COR-L47 (cell line): Measurements from ENCODE around the gene MAP4K4.

ENCODE experiments used
- DNase-seq: peaks from one replicate; lab custom pipeline; 2025; lab: John Stamatoyannopoulos, UW

MAP4K4 gene

DNA sequence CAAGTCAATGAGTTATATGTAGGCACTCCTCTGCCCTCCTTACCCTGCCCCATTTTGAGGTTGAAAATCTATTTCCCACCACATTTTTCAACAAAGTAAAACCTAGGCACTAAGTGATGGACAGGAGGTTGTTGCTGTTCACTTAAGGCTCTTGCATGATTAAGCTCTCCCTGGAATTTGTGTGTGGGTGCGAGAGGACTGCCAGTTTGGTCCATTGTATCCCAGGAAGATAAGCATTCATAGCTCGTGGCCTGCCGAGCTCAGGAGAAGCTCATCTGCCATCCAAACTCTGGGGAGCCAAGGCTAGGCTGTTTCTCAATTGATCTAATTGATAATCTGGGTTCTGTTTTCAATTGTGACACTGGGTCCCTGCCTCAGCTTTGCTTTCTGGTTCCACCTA is 4.7 kb upstream of the MAP4K4 start:
- DNase-seq, result no peak

DNA sequence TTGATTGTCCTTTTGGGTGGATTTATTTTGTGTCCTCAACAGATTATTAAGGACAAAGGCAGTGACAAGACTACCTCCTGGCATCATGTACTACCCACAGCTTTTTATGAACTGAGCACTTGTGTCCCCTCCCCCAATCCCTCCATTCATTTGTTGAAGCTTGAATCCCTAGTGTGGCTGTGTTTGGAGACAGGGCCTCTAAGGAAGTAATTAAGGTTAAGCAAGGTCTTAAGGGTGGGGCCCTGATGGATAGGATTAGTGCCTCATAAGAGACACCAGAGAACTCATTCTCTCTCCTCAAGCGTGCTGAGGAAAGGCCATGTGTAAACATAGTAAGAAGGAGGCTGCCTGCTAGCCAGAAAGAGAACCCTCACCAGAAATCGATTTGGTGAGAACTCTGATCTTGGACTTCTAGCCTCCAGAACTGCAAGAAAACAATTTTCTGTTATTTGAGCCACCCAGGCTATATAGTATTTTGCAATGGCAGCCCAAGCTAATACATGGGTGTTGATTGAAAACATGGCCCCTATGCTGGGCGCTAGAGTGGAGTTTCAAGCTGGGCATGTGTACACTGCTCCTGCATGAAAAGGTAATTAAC is 3.4 kb upstream of the MAP4K4 start:
- DNase-seq, result no peak

DNA sequence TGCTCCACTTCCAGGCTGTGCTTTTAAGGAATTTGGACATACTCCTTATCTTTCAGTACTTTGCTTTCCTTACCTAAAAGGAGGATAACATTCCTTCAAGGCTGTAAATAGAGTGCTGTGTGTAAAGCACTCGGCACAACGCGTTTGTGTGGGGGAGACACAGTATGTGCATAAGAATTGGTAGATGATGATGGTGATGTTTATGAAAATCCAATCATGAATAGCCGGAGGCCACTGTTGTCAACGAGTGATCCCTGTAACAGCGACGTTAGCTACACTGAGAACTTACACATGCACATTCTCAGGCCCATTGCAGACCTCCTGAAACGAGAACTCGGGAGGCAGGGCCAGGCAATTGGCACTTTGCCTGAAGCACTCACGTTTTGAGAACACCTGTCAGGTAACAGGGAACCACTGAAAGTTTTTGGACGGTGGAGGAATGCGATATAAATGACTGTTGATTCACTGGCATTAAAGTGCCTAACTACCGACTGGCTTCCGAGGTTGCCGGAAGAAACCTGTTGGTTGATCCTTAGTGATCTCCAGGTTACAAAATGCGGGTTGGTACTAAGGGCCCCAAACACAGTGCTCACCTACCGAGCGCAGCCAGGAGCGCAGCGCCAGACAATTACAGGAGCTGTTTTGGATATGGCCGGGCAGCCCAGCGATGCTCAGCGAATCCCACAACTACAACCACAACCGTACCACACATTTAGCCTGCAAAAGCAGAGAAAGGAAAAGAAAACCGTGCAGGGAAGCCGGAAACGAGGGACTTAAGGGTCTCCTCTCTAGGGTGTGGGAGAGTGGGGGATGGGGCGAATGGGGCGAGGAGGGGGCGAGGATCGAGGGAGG is 1.0 kb upstream of the MAP4K4 start:
- peak; percentile 21 for DNase-seq

DNA sequence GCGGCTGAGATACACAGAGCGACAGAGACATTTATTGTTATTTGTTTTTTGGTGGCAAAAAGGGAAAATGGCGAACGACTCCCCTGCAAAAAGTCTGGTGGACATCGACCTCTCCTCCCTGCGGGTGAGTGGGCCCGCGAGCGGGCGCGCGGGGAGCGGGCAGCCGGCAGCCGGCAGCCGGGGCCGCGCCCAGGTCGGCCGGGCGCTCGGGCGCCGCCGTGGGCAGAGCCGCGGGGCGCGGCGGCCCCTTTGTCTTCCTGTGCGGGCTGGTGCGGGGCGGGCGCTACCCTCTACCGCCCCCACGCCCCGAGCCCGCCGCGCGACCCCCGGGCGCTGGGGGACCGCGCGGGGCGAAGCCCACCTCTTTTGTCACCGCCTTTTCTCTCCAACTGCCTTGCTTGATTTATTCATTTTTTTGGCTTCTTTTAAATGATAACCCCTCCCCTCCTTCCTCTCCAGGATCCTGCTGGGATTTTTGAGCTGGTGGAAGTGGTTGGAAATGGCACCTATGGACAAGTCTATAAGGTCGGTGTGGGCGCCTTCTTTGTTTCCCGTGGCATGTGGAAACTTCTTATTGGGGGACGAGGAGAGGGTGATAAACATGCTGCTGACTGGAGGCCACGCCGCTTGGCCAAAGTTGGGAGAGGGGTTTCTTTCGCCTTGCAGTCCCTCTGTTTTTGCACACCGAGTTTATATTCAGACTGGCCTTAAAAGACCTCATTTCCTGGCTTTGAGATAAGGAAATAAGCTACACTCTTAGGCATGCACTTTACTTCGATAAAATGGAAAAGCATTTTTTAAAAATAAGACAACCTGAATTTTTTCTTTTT is 722 bp downstream of the MAP4K4 start:
- DNase-seq, result peak; percentile 22

DNA sequence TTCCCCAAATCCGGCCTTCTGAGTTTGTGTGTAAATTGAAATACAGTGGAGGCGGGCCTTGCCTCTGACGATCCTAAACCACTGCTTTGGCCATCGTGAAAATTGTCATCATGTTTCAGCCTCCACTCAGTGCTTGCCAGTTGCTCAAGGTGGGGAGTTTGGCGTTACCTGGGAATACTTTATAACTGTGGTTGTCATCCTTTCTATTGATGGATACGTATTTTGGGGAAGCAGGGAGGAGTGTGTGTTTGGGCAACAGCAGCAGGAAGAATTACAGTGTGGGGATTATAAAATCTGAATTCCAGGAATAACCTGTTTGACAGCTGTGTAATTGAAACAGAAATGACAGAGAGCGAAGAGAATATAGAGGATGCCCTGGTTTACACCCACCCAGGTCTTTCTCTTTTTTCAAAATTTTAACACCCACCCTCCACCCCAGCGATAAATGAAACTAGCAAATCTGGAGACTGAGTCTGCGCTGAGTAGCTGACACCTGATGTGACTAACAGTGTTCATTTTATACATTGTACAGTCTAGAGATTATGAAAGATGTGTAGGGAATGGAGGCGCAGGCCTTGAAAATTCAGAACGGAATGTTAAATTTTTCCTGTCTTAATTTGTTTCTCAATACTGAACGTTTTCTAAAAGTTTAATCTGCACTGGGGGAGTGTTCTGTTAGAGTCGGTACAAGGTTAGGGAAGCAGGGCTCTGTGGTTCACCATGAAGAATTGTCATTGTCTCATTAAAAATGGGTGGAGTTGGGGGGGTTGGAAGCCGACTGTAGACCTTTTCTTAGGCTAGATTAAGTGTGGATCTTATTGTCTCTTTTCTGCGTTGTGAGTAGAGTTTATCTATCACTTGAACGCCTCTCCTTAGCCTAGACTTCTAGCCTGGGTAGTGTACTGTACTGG is 1.6 kb downstream of the MAP4K4 start:
- no peak for DNase-seq

DNA sequence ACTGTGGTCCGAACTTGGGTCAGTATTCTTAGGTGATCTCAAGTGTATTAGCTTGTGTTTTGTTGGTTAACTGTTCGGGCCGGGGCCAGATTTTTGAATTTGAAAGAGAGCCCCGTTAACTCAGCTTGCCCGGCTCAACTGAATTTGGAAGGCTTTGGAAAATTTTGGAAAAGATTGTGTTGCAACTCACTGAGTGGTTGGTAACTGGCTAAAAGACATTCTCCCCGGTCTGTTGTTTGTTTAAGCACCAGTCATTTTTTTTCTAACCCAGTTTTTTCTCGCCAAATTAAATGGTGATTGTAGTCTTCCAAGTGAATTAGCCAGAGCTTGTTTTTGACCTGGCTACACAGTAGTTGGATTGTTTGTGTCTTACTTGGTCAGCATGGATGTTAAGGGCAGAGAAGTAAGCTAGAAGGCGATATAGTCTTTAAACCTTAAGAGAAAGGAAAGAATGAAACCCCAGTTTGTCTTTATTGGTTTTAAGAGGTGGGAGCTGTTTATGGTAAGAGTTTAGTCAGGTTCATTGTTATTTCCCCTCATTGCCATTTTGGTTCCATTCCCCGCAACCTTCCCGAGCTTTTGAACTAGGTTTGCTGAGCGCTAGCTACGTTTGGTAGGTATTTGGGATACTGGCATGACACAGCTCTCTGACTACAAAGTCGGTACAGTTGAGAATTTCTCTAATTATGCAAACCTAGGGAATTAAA is 2.4 kb downstream of the MAP4K4 start:
- no peak for DNase-seq

DNA sequence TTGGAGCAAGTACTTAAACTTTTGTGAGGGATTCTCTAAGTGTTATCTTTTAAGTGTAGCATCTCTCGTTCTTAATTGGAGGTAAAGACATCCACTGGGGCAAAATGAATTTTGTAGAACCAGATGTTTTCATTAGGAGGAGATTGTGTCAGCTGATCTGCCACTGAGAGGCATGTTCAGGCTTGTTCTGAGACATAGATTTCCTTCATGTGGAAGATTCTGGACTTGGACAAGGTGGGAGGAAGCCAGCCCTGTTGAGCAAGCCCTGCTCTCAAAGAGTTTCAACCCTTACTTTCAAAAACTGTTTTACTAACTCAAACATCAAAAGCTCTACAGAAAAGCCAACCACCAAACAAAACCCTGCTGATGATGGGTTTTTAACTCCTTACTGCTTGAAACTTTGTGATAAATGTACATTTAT is 6.5 kb downstream of the MAP4K4 start:
- DNase-seq, result no peak

DNA sequence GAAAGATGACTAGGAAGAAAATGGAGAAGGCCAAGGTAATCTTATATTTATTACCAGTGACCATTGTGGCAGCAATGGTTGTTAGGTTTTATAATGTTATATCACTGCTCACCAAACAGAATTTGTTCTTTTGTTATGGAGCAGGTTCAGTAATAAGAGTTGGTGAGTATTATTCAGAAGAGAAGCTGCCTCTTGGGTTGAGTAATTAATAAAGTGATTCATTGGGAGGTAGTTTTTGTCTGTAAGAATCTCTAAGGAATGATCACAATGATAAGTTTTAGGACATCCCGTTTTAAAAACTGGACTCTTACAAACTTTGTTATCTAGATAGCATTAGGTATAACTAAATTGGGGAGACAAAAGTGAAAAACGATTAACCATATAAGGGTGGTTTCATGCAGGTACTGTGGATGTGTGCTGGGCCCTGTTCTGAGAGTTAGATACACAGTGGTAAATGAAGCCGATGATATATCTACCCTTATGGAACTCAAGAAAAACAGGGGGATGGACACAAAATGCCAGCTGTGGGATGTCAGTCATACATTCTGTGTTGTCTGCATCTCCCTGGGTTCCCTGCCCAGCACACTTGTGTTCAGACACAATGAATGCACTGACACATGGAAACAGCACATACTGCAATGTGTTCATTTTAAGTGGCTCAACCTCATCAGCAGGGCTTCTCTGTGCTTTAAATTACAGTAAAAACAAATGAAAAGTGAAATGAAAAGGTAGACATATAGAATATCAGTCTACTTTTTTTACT is 7.5 kb downstream of the MAP4K4 start:
- DNase-seq, result no peak

DNA sequence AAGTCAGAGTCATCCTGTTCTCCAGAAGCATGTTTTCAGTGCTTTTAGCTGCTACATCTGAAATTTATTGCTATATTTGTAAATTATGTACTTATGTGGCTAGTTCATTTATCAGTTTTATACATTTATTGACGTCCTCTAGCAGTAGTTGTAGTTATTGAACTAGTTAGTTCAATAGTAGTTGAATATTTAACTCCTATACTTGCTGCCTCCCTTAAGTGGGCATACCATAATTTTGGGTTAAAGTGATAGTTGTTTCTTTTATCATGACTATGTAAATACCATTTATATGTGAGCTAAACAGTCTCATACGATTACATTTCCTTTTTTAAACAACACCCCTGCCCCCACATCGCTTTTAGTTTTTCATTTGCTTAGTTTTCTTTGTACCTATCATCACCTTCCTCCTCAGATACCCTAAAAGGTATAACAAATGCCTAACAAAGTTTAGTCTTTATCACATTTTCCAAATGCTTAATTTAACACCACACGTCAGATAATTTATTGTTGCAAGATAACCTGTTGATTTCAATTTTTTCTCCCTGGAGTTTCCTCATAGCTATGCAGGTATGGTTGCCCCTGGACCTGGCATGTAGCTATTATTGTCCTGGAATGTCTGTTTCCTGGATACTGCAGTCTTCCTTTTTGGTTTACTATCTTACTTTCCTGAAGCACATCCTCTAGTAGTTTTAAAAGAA is 8.8 kb downstream of the MAP4K4 start:
- no peak for DNase-seq

DNA sequence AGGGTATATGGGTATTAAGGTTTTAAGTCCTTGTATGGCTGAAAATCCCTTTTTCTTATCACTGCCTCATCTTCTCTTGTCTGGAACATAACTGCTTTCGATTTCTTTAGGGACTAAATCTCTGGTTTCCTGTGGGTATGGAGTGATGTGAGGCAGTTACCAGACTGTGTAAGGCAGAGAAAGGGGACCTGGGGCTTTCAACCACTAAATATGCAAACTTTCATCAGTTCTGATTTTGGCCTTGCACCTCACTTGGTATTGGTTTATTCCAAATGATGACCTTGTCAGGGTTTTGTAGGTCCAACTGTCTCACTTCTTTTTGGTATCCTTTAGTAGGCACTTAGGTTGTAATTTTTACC is 9.3 kb downstream of the MAP4K4 start:
- no peak for DNase-seq

DNA sequence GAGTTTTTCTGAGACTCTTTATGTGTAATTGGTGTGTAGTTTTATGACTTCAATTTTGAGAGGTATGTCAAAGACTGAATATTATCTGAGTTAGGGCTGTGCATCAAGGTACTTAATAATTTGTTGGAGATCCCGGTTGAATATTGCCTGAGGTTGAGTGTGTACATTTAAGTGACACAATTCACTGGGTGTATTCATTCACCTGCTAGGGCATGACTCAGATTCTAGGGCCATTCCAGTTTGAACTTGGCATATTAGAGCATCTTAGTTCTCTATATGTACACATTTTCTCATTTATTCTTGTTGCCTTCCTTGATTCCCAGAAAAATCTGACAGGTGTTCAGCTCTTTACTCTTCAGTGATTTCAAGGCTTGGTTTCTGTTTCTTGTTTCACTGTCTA is 12.5 kb downstream of the MAP4K4 start:
- DNase-seq, result no peak

DNA sequence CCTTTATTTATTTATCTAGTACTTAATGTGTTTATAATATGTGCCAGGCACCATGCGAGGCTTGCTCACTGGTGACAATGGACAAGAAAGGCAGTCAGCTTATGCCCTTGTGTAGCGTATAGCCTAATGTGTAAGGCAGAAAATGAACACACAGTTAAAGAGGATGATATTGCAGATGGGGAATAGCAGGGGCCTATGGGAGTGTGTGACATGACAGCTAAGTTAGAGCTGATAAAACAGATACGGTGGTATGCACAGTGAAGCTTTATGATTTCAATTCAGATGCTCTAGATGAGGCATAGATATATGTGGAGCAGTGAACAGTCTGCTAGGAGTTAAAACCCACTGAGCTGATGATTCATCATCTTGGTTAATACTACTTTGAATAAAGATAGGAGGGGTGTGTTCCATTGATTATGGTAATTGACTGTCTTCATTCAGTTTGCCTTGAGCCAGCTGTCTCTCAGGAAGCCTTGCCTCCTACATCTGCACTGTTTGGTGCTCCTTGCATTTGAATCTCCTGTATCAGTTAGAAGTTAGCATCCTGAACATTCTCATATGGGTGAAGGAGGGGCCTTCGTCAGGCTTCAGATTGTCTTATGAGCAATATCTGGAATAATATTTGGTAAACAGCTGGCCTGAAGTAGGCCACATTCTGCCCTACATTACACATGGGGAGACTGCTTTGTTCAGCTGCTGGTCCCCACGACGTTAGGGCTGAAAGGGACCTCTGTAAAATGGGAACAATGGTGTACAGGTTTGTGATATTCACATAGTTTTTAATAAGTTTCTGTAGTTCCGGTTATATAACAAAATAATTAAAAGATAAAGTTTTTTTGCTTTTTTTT is 13.2 kb downstream of the MAP4K4 start:
- DNase-seq, result no peak

DNA sequence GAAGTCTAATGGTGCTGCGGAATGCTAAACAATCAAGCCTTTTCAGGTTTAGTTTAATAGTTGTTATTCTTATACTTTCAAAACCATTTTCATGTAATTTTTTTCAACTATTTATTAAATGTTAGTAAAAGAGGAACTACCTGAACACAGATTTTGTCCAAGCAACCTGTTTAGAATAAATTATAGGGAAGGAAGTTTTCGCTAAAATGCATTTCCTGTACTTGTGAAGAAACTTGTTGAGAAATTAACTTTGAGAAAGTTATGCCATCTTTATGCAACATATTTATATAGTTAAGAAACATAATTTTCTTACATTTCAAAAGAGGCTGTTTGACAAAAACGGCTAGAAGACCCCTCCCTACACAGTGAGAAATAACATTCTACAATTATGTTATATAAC is 16.6 kb downstream of the MAP4K4 start:
- no peak for DNase-seq

DNA sequence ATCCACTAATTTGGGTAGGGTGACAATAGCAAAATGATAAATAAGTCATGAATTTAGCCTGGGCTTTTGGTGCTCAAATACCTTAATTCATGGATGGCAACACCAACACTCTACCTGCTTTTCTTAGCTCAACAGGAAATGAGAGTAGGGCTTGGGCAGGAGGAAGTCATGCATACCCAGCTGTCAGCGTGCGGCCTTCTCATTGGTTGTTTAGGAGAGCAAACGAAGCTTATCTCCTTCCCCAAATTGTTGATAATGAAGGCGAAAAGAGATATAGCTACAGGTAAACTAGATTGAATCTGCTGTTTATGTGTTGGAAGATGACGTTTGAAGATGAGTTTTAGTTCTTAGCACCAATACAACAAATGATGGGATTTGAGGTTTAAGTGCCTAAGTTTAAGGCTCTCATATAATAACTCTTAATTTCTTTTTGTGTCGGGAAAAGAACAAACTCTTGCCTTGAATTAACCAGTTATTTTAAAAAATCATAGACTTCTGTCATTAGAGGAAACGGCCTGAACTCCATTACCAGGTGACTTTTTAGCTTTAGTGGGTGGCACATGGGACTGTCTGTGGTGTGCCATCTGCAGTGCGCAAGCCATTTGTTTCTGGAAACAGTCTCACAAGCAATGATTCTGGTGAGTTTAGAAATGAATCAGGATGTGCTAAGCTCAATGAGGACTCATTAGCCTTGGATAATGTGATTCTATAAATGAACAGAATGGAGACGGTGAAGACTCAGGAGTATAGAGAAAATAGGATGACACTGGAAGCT is 19.8 kb downstream of the MAP4K4 start:
- DNase-seq, result no peak

DNA sequence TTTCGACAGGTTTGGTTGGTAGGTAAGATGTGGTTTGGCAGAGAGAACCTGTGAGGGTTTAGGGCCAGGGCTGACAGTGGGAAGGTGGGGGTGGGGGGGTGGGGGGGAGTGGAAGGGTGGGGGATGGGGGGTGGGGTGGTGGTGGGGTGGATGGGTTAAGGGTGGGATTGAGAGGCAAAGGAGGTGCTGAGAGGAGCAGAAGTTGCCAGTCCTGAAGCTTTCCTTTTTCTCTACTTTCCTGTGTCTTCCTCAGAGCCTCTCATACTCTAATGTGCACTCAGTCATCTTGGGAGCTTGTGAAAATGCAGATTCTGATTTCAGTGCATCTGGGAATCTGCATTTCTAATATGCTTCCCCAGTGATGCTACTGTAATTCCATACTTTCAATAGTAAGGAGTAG is 21.0 kb downstream of the MAP4K4 start:
- DNase-seq, result no peak

DNA sequence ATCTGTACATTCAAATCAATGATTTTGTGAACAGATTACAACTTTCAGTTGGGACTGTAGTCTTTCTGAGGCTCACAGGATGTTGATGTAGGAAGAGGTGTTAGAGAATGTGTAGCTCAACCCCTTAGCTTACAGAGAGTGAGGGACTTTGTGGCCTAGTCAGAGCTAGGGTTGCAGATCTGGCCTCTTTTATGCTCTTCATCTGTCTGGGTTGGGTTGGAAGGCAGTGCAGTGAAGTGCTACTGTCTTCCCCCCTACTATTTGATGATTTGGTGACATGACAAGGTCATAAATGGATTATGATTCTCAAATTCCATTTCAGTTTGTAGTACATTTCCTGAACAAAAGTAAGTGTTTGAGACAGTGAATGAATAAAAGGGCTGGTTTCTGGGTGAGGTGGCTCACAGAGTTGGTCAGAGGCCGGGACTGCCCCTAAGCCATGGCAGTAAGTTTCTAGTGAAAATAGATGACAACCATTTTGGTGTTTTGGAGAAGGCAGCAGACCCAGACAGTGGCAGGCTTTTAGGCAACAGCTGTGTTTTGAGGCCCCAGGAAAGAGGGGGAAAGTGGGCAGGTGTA is 21.6 kb downstream of the MAP4K4 start:
- DNase-seq, result no peak

DNA sequence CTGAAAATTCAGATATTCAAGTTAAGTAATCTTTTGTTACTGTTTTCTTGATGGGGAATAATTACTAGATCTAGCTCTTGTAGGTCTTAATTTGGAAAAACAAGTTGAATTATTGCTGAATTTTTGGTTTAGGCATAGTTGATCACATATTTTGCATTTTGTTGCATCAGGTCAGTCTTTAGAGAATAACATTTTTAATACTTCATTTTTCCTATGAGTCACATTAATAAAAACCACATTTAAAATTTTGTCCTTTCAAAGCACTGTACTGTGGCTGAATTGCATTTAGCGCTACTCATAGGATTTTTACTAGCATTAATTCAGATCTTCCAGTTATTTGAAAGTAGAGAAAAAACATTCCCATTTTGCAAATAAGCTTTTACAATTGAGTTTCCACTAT is 23.2 kb downstream of the MAP4K4 start:
- DNase-seq, result no peak

DNA sequence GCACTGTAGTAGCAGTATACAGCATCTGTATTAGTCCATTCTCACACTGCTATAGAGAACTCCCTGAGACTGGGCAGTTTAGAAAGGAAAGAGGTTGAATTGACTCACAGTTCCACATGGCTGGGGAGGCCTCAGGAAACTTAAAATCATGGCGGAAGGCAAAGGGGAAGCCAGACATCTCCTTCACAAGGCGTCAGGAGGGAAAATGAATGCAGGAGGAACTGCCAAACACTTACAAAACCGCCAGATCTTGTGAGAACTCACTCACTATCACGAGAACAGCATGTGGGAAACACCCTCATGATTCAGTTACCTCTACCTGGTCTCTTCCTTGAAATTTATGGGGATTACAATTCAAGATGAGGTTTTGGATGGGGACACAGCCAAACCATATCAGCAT is 25.4 kb downstream of the MAP4K4 start:
- no peak for DNase-seq
